Stimulated activated CD4-positive, alpha-beta T cell treated with anti-CD3 and anti-CD28 coated beads, Interleukin-12 subunit alpha, Interleukin-12 subunit beta, amount 100 ng/mL, for 4 hours (primary cell): ENCODE data around the gene PIEZO2.
"Not testable (repeated sequence)": the region's sequence is repeated elsewhere in the genome, so short reads cannot be mapped to it uniquely, and the experiment has no call there.

Experiments used
- DNase-seq: peaks from one replicate; pipeline ENCODE4 v3.0.0-alpha.2; 2020

The PIEZO2 gene

DNA sequence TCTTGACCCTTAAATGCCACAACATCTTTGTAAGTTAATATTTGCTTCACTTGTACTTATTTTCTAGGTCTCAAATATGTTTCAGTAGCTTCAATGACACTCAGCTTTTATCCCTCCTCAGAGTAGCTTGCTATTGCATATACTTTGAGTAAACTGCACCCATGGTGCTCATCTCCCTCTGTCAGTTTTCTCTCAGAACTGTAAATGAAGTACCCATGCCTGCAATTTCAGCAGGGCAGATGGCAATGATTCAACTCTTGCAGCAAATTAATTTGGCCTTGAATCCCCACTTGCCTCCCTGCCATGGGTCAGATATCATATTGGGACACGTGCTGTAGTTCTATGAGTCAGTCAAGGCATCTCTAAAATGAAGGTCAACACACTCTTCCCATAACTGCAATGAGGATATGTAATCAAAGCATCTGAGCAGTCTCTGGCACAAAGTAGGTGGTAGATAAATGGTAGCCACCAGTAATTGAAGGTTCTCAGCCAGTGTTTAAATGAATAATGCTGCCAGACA lies 225.8 kb downstream of the PIEZO2 start:
- no peak for DNase-seq

DNA sequence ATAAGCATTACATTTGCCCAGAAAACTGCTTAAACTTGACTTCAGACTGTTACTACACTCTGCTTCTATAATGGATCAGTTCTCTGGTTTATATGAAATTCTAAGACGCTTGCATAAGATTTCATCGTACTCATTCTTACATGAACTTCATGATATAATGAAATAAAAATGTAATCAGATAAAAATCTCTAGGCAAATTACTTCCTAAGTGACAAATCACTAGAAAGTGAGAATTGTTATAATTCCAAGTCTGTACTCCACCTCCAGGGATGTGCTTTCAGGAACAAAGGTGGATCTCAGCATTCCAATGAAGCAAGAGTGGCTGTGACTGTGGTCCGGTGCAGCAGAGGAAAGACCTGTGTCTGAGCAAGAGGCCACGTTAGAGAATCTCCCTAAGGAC lies 226.2 kb downstream of the PIEZO2 start:
- no peak for DNase-seq

DNA sequence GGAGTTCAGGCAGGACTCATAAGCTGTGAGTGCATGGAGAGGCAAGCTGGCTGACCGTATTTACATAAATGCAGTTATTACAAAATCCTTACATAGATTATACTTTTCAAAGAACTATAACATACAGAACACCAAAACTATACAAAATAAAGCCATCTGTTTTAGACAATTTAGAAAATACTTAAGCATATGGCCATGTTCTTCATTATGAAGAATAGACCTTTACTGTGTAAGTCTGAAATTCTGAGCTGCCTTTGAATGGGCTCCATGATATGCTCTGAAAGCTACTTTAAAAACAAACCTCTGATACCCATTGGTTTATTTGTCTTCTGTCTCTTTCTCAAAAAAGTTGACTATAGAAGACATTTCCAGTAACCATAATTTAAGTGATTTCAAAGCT lies 226.7 kb downstream of the PIEZO2 start:
- not testable (repeated sequence) for DNase-seq

DNA sequence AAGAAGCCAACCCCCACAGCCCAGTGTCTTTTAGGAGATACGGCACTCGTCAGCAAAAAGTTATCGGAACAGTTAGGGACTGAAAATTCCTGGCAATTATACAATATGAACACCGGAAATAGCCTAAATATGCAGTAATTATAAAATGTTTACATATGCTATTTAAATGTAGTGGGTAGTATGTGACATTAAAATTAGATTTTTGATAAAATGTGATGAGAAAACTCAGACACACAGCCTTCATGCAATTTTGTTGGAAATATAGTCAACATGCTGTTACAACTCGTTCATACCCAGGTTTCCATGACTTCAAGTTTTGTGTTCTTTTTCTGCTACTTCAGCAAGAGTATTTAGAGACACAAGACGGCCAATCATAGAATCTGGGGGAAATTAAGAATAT lies 229.1 kb downstream of the PIEZO2 start:
- not testable (repeated sequence) for DNase-seq

DNA sequence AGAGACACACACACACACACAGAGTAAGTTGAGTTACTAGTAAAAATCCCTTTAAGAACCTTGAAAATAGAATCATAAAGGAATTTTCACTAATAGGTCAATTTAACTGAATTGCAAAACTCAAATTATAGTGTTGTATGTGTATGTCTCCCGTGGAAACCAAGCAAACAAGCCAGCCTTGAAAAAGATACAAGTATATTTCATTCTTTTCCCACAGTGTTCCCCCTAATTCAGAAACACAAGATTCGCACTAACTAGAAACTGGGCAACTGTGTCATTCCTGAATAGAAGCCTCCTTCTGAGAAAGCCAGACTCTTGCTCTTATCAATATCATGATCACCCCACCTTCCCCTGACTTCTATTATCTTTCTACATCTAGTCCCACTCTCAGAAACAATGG lies 229.5 kb downstream of the PIEZO2 start:
- DNase-seq = no peak

DNA sequence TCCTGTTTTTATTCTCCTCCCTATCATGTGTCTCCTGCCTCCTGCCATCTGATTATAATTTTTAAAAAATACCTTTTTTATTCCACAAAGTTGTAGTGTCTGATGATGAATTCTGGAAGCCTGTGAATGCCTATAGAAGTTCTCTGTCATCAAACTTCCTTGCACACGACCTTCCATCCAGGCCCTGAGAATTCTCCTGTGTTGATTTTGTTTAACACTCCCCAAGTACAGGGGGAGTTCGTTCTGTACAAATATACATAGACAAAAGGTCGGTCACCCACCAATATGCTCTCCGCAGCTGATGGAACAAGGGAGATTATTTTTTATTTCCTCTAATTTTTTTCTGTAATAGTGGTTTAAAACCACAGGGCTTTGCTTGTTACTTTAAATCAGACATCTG lies 232.5 kb downstream of the PIEZO2 start:
- no peak for DNase-seq

DNA sequence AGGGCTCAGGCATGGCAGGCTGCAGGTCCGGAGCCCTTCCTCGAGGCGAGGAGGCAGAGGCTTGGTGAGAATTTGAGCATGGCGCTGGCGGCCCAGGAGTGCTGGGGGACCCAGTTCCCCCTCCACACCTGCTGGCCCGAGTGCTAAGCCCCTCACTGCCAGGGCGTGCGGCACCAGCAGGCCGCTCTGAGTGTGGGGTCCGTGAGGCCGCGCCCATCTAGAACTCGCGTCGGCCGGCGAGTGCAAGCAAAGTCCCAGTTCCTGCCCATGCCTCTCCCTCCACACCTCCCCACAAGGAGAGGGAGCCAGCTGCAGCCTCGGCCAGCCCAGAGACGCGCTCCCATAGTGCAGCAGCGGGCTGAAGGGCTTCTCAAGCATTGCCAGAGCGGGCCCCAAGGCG lies 233.0 kb downstream of the PIEZO2 start:
- no peak for DNase-seq

DNA sequence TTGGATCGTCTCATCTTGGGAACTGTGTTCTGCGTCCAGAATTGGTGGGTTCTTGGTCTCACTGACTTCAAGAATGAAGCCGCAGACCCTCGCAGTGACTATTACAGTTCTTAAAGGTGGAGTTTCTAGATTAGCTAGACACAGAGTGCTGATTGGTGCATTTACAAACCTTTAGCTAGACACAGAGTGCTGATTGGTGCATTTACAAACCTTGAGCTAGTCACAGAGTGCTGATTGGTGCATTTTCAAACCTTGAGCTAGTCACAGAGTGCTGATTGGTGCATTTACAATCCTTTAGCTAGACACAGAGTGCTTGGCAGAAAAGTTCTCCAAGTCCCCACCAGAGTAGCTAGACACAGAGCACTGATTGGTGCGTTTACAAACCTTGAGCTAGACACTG lies 233.6 kb downstream of the PIEZO2 start:
- not testable (repeated sequence) for DNase-seq

DNA sequence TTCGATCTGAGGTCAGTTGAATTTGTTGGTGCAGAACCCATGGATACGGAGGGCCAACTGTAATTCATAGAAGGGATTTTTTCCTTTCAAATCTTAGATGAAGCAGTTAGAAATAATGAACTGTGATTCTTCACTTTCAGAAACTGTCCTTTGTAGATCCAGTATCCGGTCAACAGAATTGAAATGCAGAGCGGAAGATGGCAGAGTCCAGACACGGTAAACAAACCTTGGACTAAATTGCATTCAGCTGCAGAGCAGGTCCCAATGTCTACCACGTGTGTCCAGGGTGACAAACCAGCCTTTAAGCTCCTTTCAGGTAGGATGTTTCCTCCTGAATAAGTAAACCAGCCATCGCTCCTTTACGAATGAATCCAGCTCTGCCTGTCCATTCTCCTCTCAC lies 234.8 kb downstream of the PIEZO2 start:
- DNase-seq = not testable (repeated sequence)

DNA sequence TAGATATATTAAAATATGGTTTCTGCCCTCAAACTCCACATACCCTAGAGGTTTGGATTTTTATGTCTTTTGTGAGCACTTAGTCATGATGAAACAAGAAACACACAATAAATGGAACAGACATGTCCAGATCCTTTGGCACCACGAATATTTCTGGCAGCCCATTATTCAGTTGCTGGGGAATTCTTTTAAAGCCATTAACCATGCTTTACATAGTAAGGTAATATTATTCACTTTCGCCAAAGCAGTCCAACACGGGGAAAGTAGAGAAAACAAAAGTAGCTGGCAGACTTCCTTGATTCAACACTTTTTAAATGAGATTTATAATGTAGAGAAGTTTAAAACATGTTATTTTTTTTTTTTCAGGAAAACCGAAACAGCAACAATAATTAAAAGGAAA lies 235.4 kb downstream of the PIEZO2 start:
- no peak for DNase-seq

DNA sequence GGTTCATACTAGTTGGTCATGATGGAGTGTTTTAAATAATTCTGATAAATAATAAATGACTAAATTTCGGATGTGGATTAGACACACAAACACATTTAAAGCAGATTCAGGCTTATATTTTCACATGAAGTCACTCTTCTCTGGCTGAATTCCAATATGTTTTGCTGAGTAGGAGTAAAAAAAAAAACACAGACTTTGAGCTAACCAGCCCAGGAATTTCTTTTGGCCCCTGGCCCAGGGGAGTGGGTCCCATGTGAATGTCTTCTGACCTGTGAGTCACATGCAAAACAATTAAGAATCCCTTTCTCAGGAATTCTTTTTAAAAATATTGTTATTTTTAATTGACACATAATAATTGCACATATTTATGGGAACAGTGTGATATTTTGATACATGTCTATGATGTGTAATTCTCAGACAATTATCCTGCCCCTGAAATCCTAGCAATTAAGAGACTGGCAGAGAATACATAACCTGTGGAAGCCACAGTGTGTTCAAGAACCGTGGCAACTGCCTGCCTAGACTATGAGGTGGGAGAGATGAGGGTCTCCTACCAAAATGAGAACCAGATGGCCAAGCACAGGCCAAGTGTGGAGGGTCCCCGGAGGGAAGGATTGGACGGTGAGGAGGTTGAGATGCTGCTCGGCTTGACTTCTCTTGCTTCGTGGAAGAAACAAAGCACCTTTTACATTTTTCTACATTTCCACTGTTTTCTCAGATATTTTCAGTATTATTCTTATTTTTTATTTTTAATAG lies 236.4 kb downstream of the PIEZO2 start:
- DNase-seq = no peak

DNA sequence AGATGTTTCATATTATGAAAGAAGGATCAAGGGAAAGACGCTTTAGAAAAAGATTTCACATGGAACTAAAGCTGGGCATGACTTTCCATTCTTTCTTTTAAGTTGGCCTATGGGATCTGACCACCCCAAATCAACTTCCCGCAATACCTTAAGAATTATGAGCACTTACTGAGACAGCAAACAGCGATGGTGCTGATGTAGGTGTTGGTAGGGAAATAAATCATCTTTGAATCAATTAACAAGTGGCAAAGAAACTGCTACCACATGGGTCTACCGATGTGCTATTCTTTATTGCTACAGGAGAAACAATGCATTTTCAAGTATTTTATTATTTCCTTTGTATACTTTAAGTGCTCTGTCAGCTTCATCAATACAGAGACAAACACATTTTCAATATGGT lies 239.6 kb downstream of the PIEZO2 start:
- DNase-seq = no peak

DNA sequence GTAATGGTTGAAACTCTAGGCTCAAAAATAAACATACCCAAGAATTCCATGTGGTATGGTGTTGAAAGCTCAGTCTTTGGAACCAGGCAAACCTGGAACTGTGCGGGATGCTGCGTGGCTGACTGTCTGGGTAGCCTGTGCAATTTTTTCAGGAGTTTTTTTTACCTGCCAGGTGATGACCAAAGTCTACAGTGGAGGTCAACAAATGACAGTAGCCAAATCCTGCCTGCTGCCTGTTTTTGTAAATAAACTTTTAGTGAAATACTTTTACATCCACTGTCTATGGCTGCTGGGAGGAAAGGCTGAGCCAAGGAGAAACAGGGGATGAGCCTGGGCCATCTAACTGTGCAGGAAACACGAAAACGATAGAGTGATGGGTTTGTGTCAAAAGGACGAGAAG lies 240.6 kb downstream of the PIEZO2 start:
- no peak for DNase-seq

DNA sequence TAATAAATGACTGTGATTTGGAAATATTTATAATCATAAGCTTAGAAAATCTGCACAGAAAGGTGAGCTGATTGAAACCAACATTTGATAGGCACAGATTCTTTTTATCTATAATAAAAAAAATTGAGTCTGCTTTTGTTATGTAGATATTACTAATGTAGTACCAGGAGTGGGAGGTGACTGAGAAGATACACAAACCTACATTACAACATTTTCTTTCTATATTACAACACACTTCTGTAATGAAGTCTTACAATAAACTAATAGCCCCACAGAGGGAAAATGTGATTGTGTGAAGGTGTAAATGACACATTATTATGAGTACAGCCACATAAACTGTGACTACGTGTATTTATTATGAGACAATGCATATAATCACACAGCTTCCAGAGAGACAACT lies 241.6 kb downstream of the PIEZO2 start:
- DNase-seq = no peak

DNA sequence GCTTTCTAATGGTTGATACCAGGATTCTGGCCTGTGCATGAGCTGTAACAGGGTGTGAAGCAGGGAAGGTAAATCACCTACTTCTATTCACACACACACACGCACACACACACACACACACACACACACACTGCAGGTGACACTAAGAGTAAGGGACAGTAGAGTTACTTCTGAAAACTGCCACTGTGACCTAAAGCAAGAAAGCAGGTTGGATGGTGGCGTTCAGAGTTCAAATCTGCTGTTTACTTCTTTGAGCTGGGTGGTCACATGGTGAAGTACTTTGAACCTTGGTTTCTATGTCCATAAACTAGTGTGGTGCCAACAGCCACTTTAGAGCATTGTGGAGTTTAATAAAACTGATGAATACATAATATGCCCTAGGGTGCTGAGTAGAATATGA lies 248.0 kb downstream of the PIEZO2 start:
- DNase-seq = no peak

DNA sequence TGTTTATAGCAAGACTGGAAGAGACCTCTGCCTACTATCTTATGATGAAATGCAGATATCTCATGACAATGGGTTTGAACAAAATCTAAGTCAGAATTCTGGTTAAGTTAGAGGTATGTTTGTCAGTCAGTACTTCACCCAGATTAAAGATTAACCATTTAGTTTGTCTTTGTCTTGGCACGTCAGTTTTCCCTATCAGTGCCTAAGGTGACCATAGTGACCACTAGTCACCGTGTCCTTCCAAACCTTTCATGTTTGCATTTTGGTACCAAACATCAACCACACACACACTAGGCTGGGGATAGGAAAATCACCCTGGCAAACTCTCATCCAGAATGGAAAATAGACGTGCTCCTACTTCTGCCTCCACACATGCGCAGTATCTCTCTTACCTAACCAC lies 248.9 kb downstream of the PIEZO2 start:
- no peak for DNase-seq

DNA sequence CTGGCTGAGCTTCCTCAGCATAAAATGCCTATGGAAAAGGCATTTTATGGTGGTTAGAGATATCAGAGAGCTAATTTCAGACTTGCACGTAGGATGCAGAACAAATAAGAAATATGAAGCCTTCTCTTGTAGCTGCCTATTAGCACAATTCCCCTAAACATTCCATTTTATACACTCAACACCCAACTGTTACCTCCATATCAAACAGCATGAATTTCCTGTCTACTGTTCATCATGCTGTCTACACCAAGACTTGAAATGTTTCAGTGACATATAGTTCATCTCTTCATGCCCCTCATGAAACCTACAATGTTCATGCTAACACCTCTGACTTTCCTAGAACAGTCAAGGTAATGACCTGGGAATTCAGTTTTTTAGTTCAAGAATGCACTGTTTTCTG lies 249.9 kb downstream of the PIEZO2 start:
- no peak for DNase-seq

DNA sequence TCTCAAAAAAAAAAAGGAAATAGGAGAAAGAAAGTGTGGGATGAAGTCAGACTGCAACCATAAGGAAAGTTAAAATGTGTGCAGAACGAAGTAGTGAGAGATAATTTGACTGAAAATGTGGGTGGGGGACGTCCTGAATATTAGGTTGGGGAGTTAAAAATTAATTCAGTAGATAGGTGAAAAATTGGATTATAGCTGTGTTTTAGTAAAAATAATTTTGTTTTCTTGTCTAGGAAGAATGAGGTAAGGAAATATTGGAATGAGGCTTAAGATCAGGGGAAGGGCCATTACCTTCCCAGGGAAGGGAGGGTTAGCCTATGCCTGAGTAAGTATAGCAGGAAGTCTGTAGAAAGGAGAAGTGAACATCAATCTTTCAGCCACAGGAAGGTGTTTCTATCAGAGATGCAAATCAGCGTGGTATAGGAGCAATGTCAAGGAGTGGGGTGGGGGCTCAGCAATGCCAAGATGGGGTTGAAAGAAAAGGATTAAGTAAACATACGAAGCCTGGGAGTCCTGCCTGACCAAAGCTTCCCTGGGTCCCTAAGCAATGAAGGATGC lies 250.9 kb downstream of the PIEZO2 start:
- no peak for DNase-seq

DNA sequence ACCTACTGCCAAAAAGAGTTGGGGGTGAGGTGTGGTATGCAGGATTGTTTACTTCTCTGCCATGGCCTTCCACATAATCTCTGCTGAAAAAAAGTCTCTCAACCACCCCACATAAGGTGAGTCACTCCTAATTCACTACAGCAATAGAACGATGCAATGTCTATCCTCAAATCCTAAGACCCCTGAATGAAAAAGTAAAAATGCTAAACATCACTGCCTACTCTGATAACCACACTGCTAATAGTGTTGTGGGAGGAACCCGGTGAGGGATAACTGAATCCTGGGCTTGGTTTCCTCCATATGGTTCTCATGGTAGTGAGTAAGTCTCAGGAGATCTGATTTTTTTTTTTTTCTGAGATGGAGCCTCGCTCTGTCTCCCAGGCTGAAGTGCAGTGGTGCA lies 252.5 kb downstream of the PIEZO2 start:
- DNase-seq = no peak

DNA sequence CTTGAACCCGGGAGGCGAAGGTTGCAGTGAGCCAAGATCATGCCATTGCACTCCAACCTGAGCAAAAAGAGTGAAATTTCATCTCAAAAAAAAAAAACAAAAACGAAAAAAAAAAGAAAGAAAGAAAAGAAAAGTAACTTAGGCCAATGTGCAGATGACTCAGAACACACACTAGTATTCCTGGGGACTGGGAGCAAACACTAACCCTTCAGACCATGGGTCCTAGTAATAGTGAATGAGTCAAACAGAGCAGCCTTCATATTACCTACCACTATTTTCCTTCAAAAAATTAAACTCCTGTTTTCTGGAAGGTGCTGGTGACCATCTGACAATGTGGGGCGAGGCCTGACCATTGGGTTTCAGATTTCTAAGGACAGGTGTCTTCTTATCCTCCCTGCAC lies 253.4 kb downstream of the PIEZO2 start:
- no peak for DNase-seq

DNA sequence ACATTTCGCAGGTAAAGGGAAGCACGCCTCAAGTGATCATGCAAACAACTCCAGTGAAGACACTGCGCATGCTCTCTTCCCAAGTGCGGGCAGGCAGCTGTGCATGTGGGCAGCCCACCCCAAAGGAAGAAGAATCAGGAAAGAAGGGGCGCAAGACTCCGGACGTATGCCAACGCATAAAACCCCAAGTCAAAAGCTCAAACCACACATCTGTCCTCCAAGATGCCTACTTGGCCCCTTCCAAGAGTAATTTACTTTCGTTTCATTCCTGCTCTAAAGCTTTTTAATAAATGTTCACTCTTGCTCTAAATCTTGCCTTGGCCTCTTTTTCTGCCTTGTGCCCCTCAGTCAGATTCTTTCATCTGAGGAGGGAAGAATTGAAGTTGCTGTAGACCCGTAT lies 254.9 kb downstream of the PIEZO2 start:
- no peak for DNase-seq

DNA sequence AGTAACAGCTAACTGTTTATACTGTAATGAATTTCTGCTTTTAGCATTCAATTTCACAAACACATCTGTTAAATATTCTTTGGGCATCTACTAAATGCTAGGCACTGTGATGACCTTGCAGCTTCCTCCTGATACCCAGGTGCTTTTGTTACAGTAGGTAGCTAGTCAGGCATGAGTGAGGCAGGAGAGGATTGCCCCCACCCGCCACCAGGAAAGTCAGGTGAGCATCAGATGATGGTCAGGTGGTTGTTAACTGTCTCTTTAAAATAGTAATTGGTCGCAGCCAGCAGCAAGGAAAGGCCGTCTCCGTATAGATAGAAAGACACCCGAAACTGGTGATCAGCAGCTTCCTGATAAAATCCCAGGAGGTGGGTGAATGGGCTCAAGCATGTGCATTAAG lies 255.6 kb downstream of the PIEZO2 start:
- no peak for DNase-seq

DNA sequence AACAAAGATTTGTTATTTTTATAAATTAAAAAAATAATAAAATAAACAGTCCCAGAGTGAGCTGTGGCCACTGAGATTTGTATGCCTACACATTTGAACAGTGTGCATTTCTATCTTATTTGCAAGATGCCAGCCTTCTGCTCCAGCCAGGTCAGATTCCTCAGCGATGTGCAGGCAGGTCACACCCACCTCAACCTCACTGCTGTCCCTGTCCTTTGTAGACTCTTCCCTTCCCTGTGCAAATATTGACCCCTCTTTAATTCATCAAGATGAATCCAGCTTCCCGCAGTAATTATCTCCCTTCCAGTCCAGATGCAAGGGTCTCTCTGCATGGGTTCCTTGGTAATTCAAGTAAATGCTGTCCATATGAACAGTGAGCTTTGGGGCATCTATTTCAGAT lies 256.2 kb downstream of the PIEZO2 start:
- no peak for DNase-seq

DNA sequence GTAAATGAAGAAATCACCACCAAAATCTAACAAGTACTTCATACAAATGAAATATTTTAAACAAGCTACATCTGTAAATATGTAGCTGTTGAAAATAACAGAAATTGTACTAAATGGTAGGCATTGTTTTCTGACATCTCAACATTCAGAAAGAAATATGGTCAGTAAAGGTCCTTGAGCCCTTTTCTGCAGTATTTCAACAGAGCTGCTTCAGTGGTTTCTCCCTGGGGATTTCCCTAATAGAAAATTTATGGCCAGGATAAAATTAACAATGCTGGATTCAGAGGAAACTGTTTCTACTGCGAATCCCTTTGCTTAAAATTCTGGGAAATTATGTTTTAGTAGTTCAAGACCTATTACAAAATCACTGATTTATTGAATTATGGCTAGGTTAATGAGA lies 256.6 kb downstream of the PIEZO2 start:
- no peak for DNase-seq

DNA sequence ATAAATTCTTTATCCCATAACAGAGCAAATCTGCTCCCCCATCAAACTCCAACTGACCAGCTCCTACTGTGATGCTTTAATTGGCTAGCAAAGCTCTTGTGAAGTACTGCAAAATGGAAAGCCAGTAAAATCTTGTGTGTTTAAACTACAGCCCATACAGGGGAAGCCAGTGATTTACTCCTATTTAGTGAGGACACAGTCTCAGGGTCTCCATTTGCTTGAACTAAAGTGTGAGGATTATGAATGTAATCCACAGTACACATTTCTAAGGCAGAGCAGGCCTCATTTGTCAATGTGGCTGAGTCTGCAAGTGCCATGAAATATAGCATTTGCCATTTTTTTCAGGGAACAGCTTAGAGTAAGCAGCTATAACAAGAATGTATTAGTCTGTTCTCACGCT lies 259.3 kb downstream of the PIEZO2 start:
- DNase-seq = no peak
